Osteoblast (primary cell): ENCODE data around the gene CDYL2. TPM values are rescaled to one million over a fixed set of nuclear protein-coding genes. Genes with fewer than 3 reads are reported as not detected.

Source experiments
- DNase-seq: peaks from one replicate; pipeline ENCODE4 v3.0.0; 2011; ENCODE audit warnings: low spot score, mixed read lengths; ENCODE audit not compliant: insufficient read length; ENCODE audit errors: missing footprints
- H2AFZ ChIP-seq: 2 replicates; pipeline ENCODE4 v1.6.0; 2011; ENCODE audit warnings: mild to moderate bottlenecking, low read length
- H3K27ac ChIP-seq: 2 replicates; pipeline ENCODE4 v1.5.1; 2011; ENCODE audit warnings: mild to moderate bottlenecking, low read depth, low read length, moderate library complexity
- H3K27me3 ChIP-seq: 2 replicates; pipeline ENCODE4 v1.6.0; 2012; ENCODE audit warnings: mild to moderate bottlenecking, control low read depth, inconsistent platforms, low read length, moderate library complexity; ENCODE audit not compliant: insufficient read depth
- H3K36me3 ChIP-seq: 2 replicates; pipeline ENCODE4 v1.5.1; 2011; ENCODE audit warnings: mild to moderate bottlenecking, low read length, control low read depth, moderate library complexity; ENCODE audit not compliant: insufficient read depth
- H3K4me1 ChIP-seq: 2 replicates; pipeline ENCODE4 v1.5.1; 2011; ENCODE audit warnings: mild to moderate bottlenecking, low read length, control low read depth, moderate library complexity; ENCODE audit not compliant: insufficient read depth
- H3K4me2 ChIP-seq: 2 replicates; pipeline ENCODE4 v1.6.0; 2011; ENCODE audit warnings: mild to moderate bottlenecking, low read length; ENCODE audit not compliant: insufficient read depth
- H3K4me3 ChIP-seq: fragments of 200-600 bp; sonication (generic); 3 replicates; pipeline ENCODE4 v1.5.1; 2012; ENCODE audit warnings: mild to moderate bottlenecking, low read length, inconsistent platforms; ENCODE audit not compliant: insufficient read depth
- H3K79me2 ChIP-seq: 2 replicates; pipeline ENCODE4 v1.6.0; 2012; ENCODE audit warnings: mild to moderate bottlenecking, low read length, control low read depth, inconsistent platforms; ENCODE audit not compliant: insufficient read depth
- H3K9me3 ChIP-seq: 2 replicates; pipeline ENCODE4 v1.5.1; 2011; ENCODE audit warnings: low read depth, low read length, control low read depth
- H4K20me1 ChIP-seq: 2 replicates; pipeline ENCODE4 v1.6.0; 2012; ENCODE audit warnings: mild to moderate bottlenecking, low read length, control low read depth; ENCODE audit not compliant: insufficient read depth
- total RNA-seq: library from RNA; depleted of rRNA; stranded (reverse); fragments of >200 nt; gene quantifications from 2 replicates; pipeline ENCODE4 v1.2.3, GENCODE V29; 2012
- TF ChIP-seq, protein P1 (sequence below): IDR thresholded peaks from 2 replicates; pipeline ENCODE4 v1.5.1; 2011; ENCODE audit warnings: mild to moderate bottlenecking, low read depth, low read length, moderate library complexity; ENCODE audit errors: extremely low read depth

CDYL2 gene
- total RNA-seq, 1 donor: 8.3 TPM

DNA sequence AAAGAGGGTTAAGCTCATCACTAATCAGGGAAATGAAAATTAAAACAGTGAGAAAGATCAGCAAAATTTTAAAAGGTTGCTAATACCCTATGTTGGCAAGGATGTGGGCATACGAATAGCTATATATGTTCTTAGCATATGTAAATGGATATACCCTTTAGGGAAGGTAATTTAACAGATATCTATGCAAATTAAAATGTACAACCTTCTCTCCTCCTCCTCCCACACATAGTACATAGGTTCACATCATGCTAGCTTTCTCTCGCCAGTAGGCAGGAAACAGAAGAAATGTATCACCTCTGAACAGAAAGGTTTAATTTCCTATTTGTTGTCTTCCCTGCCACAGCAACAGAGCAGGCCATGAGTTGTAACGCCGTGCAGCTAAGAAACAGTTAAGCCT is 103.8 kb downstream of the CDYL2 start:
- H3K79me2 ChIP-seq: peaks cover 2% of the 10 kb centered on the region
- no peak overlapping the region for H3K27ac ChIP-seq

DNA sequence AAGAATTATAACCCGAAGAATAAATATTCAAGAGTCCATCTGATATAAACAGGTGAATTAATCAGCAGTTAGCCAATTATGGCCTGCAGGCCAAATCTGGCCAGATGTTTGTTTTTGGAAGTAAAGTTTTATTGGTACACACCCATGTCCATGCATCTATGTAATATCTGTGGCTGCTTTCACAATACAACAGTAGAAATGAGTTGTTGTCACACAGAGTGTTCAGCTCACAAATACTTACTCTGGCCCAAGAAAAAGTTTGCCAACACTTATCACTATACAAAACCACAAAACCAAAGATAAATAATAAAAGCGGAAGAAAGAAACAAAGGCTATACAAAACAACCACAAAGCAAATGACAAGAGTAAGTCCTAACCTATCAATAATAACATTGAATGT is 109.4 kb downstream of the CDYL2 start:
- Histone ChIP-seq H3K27me3 (no peaks in the 10 kb centered on the region), H4K20me1 (no peaks in the 10 kb centered on the region), H2AFZ (no peak overlapping the region), H3K27ac (no peak overlapping the region), H3K36me3 (no peaks in the 10 kb centered on the region), H3K79me2 (no peaks in the 10 kb centered on the region), H3K4me3 (no peak overlapping the region), H3K9me3 (no peaks in the 10 kb centered on the region), H3K4me2 (no peak overlapping the region), H3K4me1 (peaks cover 7% of the 10 kb centered on the region)
- no peak for DNase-seq
- TF ChIP-seq, protein P1, sequence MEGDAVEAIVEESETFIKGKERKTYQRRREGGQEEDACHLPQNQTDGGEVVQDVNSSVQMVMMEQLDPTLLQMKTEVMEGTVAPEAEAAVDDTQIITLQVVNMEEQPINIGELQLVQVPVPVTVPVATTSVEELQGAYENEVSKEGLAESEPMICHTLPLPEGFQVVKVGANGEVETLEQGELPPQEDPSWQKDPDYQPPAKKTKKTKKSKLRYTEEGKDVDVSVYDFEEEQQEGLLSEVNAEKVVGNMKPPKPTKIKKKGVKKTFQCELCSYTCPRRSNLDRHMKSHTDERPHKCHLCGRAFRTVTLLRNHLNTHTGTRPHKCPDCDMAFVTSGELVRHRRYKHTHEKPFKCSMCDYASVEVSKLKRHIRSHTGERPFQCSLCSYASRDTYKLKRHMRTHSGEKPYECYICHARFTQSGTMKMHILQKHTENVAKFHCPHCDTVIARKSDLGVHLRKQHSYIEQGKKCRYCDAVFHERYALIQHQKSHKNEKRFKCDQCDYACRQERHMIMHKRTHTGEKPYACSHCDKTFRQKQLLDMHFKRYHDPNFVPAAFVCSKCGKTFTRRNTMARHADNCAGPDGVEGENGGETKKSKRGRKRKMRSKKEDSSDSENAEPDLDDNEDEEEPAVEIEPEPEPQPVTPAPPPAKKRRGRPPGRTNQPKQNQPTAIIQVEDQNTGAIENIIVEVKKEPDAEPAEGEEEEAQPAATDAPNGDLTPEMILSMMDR: no peak

More for the DNA sequence above, 103.8 kb downstream of the CDYL2 start:
- TF ChIP-seq, protein P1: no peak
- Histone ChIP-seq H3K4me1 (no peaks in the 10 kb centered on the region), H3K4me2 (no peak overlapping the region), H3K4me3 (no peak overlapping the region), H3K9me3 (no peaks in the 10 kb centered on the region), H2AFZ (no peak overlapping the region), H3K36me3 (no peaks in the 10 kb centered on the region), H4K20me1 (peaks cover 9% of the 10 kb centered on the region), H3K27me3 (no peaks in the 10 kb centered on the region)
- no peak for DNase-seq

DNA sequence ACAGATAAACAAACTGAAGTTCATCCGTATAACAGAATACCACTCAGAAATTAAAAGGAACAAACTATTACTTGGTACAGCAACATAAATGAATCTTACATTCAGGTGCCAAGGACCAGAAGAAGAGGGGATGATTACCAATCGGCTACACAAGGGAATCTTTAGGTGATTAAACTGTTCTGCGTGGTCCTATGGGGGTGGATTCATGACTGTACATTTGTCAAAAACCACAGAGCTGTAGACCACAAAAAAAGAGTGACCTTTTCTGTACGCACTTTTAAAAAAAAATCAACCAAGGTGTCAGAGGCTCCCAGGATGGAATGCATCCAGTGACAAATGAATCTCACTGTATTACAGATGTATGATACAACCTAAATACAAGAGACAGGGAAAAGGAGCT is 110.8 kb downstream of the CDYL2 start:
- Histone ChIP-seq H3K9me3 (no peaks in the 10 kb centered on the region), H3K4me2 (no peak overlapping the region), H3K36me3 (no peaks in the 10 kb centered on the region), H3K4me3 (no peak overlapping the region), H3K4me1 (peaks cover 7% of the 10 kb centered on the region), H3K27me3 (no peaks in the 10 kb centered on the region), H3K79me2 (peaks cover 3% of the 10 kb centered on the region), H2AFZ (no peak overlapping the region), H3K27ac (no peak overlapping the region), H4K20me1 (no peaks in the 10 kb centered on the region)
- TF ChIP-seq, protein P1: no peak
- DNase-seq: no peak

DNA sequence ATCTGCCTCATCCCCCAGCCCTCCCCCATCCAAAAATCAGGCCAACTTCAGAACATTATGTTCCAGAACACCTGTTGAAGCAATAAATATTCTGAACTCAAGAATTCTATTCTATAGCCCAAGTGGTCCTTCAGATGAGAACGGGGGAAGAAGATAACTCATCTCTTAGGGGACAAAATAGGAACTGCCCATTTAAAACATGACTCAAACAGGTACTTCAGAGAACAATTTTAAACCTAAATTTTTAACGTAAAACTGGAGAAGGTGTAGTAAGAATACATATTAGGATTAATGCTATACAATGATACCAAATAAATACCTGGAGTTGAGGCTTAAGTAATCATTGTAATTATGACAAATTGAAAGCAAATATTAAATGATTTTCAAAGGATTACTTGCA is 112.1 kb downstream of the CDYL2 start:
- Histone ChIP-seq H3K27ac (no peak overlapping the region), H4K20me1 (no peaks in the 10 kb centered on the region), H3K27me3 (no peaks in the 10 kb centered on the region), H3K4me1 (peaks cover 7% of the 10 kb centered on the region), H2AFZ (no peak overlapping the region), H3K79me2 (peaks cover 3% of the 10 kb centered on the region), H3K4me3 (no peak overlapping the region), H3K4me2 (no peak overlapping the region), H3K36me3 (no peaks in the 10 kb centered on the region), H3K9me3 (no peaks in the 10 kb centered on the region)
- no peak for DNase-seq
- TF ChIP-seq, protein P1: no peak
